IMR-90 (cell line): ENCODE results near the gene PPP2R2D. TPM values are rescaled to one million over a fixed set of nuclear protein-coding genes. Genes with fewer than 3 reads are reported as not detected.
A peak's percentile ranks its signal among the peaks of the same experiment; 100 is the strongest.

Experiments
- ATAC-seq: fragments of 200-7000 bp; cut with Tn5 transposase; 2 replicates; pipeline ENCODE4 v1.9.1; 2020; ENCODE audit warnings: low read depth, mild to moderate bottlenecking, moderate library complexity
- BruUV-seq: library from RNA; stranded (reverse); fragments of 400-500 nt; replicated peaks from 2 replicates; lab custom pipeline; 2021; lab: Mats Ljungman, UMichigan
- CTCF ChIA-PET: fragments of 300-600 bp; formaldehyde crosslinking; extraction: SDS; loops from one replicate; lab custom pipeline; 2021; ENCODE audit warnings: antibody characterized with exemption; lab: Yijun Ruan, JAX
- POLR2A ChIA-PET: fragments of 300-600 bp; sonication (Branson Sonifier 250); formaldehyde crosslinking; loops from one replicate; lab custom pipeline; 2022; ENCODE audit warnings: antibody characterized with exemption; ENCODE audit not compliant: unreplicated experiment; lab: Charles Lee
- DNase-seq: peaks from one replicate; pipeline ENCODE4 v3.0.0; 2013
- H2AFZ ChIP-seq: replicated peaks from 2 replicates; pipeline ENCODE3; 2013; ENCODE audit warnings: low read length, mild to moderate bottlenecking; ENCODE audit not compliant: poor library complexity
- H2AK5ac ChIP-seq: 2 replicates; pipeline ENCODE4 v1.6.1; 2013; ENCODE audit warnings: low read depth, low read length, inconsistent platforms
- H2AK9ac ChIP-seq: replicated peaks from 2 replicates; pipeline ENCODE3; 2013; ENCODE audit warnings: mild to moderate bottlenecking, low read depth, low read length, moderate library complexity; ENCODE audit not compliant: poor library complexity
- H2BK120ac ChIP-seq: 2 replicates; pipeline ENCODE4 v1.6.1; 2013; ENCODE audit warnings: low read depth, low read length, inconsistent platforms
- H2BK15ac ChIP-seq: 3 replicates; pipeline ENCODE4 v1.6.1; 2013; ENCODE audit warnings: low read depth, low read length, inconsistent platforms
- H2BK20ac ChIP-seq: 2 replicates; pipeline ENCODE4 v1.6.1; 2013; ENCODE audit warnings: low read depth, mild to moderate bottlenecking, inconsistent platforms, low read length, moderate library complexity
- H2BK5ac ChIP-seq: 2 replicates; pipeline ENCODE4 v1.6.1; 2013; ENCODE audit warnings: mild to moderate bottlenecking, low read depth, low read length, inconsistent platforms; ENCODE audit not compliant: poor library complexity, severe bottlenecking
- H3K14ac ChIP-seq: replicated peaks from 2 replicates; pipeline ENCODE4 v1.6.1; 2013; ENCODE audit warnings: low read depth, low read length, inconsistent platforms
- H3K18ac ChIP-seq: 2 replicates; pipeline ENCODE4 v1.6.1; 2013; ENCODE audit warnings: low read depth, low read length, control low read depth
- H3K23ac ChIP-seq: 2 replicates; pipeline ENCODE4 v1.6.1; 2013; ENCODE audit warnings: low read depth, low read length, inconsistent platforms
- H3K27ac ChIP-seq: 2 replicates; pipeline ENCODE4 v1.5.1; 2013; ENCODE audit warnings: mild to moderate bottlenecking, control low read depth, low read length; ENCODE audit not compliant: insufficient read depth
- H3K27me3 ChIP-seq: 2 replicates; pipeline ENCODE4 v1.6.1; 2013; ENCODE audit warnings: low read length; ENCODE audit not compliant: control insufficient read depth, insufficient read depth
- H3K36me3 ChIP-seq: 2 replicates; pipeline ENCODE4 v1.6.1; 2013; ENCODE audit warnings: low read length, mixed read lengths; ENCODE audit not compliant: control insufficient read depth, insufficient read depth
- H3K4ac ChIP-seq: 2 replicates; pipeline ENCODE4 v1.6.1; 2013; ENCODE audit warnings: low read depth, low read length, inconsistent platforms
- H3K4me1 ChIP-seq: 2 replicates; pipeline ENCODE4 v1.6.1; 2013; ENCODE audit warnings: low read length, mixed read lengths; ENCODE audit not compliant: control insufficient read depth, insufficient read depth
- H3K4me2 ChIP-seq: 2 replicates; pipeline ENCODE4 v1.6.1; 2013; ENCODE audit warnings: low read depth, mild to moderate bottlenecking, control low read depth, low read length, moderate library complexity
- H3K4me3 ChIP-seq: 2 replicates; pipeline ENCODE4 v1.5.1; 2013; ENCODE audit warnings: low read depth, mild to moderate bottlenecking, control low read depth, low read length, moderate library complexity; ENCODE audit not compliant: insufficient read depth
- H3K56ac ChIP-seq: 2 replicates; pipeline ENCODE4 v1.6.1; 2013; ENCODE audit warnings: low read length, inconsistent platforms; ENCODE audit not compliant: insufficient read depth; ENCODE audit errors: extremely low read depth
- H3K79me1 ChIP-seq, 2 experiments: 2 replicates each; pipeline ENCODE4 v1.6.1; 2013; ENCODE audit warnings: low read length in 2 of 2, inconsistent platforms in 1 of 2, low read depth in 1 of 2
- H3K9ac ChIP-seq: 2 replicates; pipeline ENCODE4 v1.6.1; 2013; ENCODE audit warnings: low read depth, low read length, control low read depth
- H3K9me1 ChIP-seq: 2 replicates; pipeline ENCODE4 v1.6.1; 2013; ENCODE audit warnings: low read length, inconsistent platforms; ENCODE audit not compliant: insufficient read depth
- H3K9me3 ChIP-seq: 2 replicates; pipeline ENCODE4 v1.6.1; 2013; ENCODE audit warnings: low read length; ENCODE audit not compliant: control insufficient read depth, insufficient read depth
- H4K20me1 ChIP-seq: 2 replicates; pipeline ENCODE4 v1.6.1; 2013; ENCODE audit warnings: low read length, inconsistent platforms; ENCODE audit not compliant: insufficient read depth
- H4K5ac ChIP-seq: 2 replicates; pipeline ENCODE4 v1.6.1; 2013; ENCODE audit warnings: mild to moderate bottlenecking, low read depth, low read length, control low read depth
- H4K8ac ChIP-seq, 2 experiments: 2 replicates each; pipeline ENCODE4 v1.6.1; 2013; ENCODE audit warnings: low read depth in 2 of 2, low read length in 2 of 2, control low read depth in 1 of 2, inconsistent platforms in 1 of 2
- H4K91ac ChIP-seq: 2 replicates; pipeline ENCODE4 v1.6.1; 2013; ENCODE audit warnings: low read depth, low read length, inconsistent platforms; ENCODE audit not compliant: insufficient read depth
- ELK1 ChIP-seq: fragments of 150-350 bp; IDR thresholded peaks from 2 replicates; pipeline ENCODE4 v1.6.1; 2016; ENCODE audit warnings: low read depth, mild to moderate bottlenecking, low read length, moderate library complexity, borderline replicate concordance
- FOS ChIP-seq: fragments of 150-350 bp; IDR thresholded peaks from 2 replicates; pipeline ENCODE4 v1.6.1; 2016; ENCODE audit warnings: low read depth, low read length
- WGBS, 2 experiments: methylation state at CpG; one replicate each; pipeline versions ENCODE4 v1.1.5 to v1.1.7; 2013; ENCODE audit warnings: missing lambda C conversion rate in 2 of 2; ENCODE audit not compliant: insufficient read length in 1 of 2; ENCODE audit errors: extremely low coverage in 2 of 2; 5-methylcytosine and 5-hydroxymethylcytosine counted together
- dilution Hi-C: fragments of 300-500 bp; cut with HindIII; formaldehyde crosslinking; loops from one replicate; pipeline ENCODE4 v1.14.3; 2018; ENCODE audit warnings: low sequenced_read_pairs; ENCODE audit not compliant: unreplicated experiment
- in situ Hi-C: fragments of 300-500 bp; cut with MboI; formaldehyde crosslinking; loops from 3 replicates; pipeline ENCODE4 v1.14.3; 2019; ENCODE audit warnings: low sequenced_read_pairs, inconsistent platforms, mixed read lengths
- intact Hi-C: fragments of 100-400 bp; cut with micrococcal nuclease; formaldehyde crosslinking; loops from 2 replicates; pipeline ENCODE4 v1.10.0; 2022
- polyA plus RNA-seq, 3 experiments: library from polyadenylated mRNA; depleted of rRNA; stranded (reverse); fragments of >200 nt; gene quantifications; 2 replicates each; pipeline ENCODE4 v1.2.3, GENCODE V29; 2012; ENCODE audit warnings: low replicate concordance in 1 of 3
- total RNA-seq: library from RNA; depleted of rRNA; stranded (reverse); fragments of >200 nt; gene quantifications from 2 replicates; pipeline ENCODE4 v1.2.3, GENCODE V29; 2012

PPP2R2D gene
- total and polyA plus RNA-seq, 2 of the 4 experiments (the other 2 are of a cell fraction) = 22.8 to 23.8 TPM

GRCh38 chr10:131888186-131888604 lies 12.6 kb upstream of the PPP2R2D start:
- dilution Hi-C loops (no loop called here), in situ Hi-C loops (loop anchor here (5.0 to 10.0 kb wide), 2 partner anchors 134 to 247 kb away; no protein-coding TSS in a partner anchor), intact Hi-C loops (no loop called here)
- Histone ChIP-seq H3K23ac (no peak overlapping the region), H3K36me3 (no peaks in the 10 kb centered on the region), H3K56ac (no peak overlapping the region), H4K8ac (no peak overlapping the region), H3K9me3 (no peaks in the 10 kb centered on the region), H2BK120ac (no peak overlapping the region), H3K79me1 (no peaks in the 10 kb centered on the region), H2AFZ (no peak overlapping the region), H4K91ac (no peak overlapping the region), H3K4me1 (no peaks in the 10 kb centered on the region), H2BK20ac (no peak overlapping the region), H3K4me3 (no peak overlapping the region), H3K27me3 (peaks cover 29% of the 10 kb centered on the region), H2AK5ac (no peak overlapping the region), H3K9me1 (no peaks in the 10 kb centered on the region), H3K18ac (no peak overlapping the region), H3K27ac (no peak overlapping the region), H2BK15ac (no peak overlapping the region), H3K9ac (no peak overlapping the region), H4K20me1 (no peaks in the 10 kb centered on the region), H2BK5ac (no peak overlapping the region), H3K4ac (no peak overlapping the region), H3K14ac (no peak overlapping the region), H2AK9ac (no peak overlapping the region), H4K5ac (no peak overlapping the region), H3K4me2 (no peak overlapping the region)
- DNase-seq (no peak), ATAC-seq (no peak)
- CTCF ChIA-PET = no interaction called here
- TF ChIP-seq ELK1 (no peak), FOS (peak; percentile 26; the same call in 1 of the 2 replicates)
- no TSS peak for BruUV-seq
- POLR2A ChIA-PET = no interaction called here
- no CpG with 5 or more reads among the region's 6 CpGs for WGBS, 2 experiments
